Brain microvascular endothelial cell (primary cell): ENCODE results near the gene SLC8A1.

Experiments
- DNase-seq: peaks from one replicate; pipeline ENCODE4 v3.0.0-alpha.2; 2020
- H3K27ac ChIP-seq: fragments of 250-450 bp; sonication (Bioruptor Pico); 2 replicates; pipeline ENCODE4 v1.5.1; 2020; ENCODE audit warnings: mild to moderate bottlenecking, moderate library complexity
- H3K27me3 ChIP-seq: fragments of 250-450 bp; sonication (Bioruptor Pico); replicated peaks from 2 replicates; pipeline ENCODE4 v1.5.1; 2020; ENCODE audit warnings: mild to moderate bottlenecking
- H3K36me3 ChIP-seq: fragments of 250-450 bp; sonication (Bioruptor Pico); replicated peaks from 2 replicates; pipeline ENCODE4 v1.5.1; 2020; ENCODE audit warnings: mild to moderate bottlenecking
- H3K4me3 ChIP-seq: 2 replicates; pipeline ENCODE4 v1.5.1; 2011; ENCODE audit warnings: low read depth, mild to moderate bottlenecking, control low read depth, low read length, moderate library complexity
- in situ Hi-C: cut with HindIII; loops from 2 replicates; pipeline ENCODE4 v1.10.0; 2017; ENCODE audit warnings: low sequenced_read_pairs, low pct_ligation_motif_present
- TF ChIP-seq, protein P1 (sequence below): IDR thresholded peaks from 2 replicates; pipeline ENCODE4 v1.5.1; 2011; ENCODE audit warnings: low read depth, mild to moderate bottlenecking, moderate library complexity, low read length, control low read depth, inconsistent platforms; ENCODE audit errors: missing control alignments

Gene SLC8A1

DNA sequence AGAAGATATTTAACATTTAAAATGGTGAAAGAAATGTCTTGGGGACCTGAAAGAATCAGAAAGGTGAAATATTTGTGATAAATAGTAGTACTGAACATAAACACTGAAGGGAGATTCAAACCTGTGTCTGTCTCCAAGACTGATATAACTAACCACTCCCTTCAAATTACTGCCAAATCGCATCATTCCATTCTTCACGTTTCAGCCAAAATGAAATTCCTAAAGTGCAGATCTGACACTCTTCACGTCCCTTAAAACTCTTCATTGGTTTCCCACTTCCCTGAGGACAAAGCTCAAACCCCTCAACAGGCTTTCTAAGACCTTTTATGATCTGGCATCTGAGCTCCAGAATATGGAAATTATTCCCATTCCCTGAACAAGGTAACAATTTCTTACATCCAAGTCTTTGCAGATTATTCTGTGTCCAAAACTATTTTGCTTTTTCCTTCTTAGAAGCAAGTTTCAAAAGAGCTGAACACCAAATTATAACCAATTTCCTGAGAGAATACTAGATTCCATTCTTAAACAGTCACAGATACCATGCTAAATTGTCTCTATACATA lies 18.9 kb downstream of the SLC8A1 start:
- Histone ChIP-seq H3K4me3 (no peak overlapping the region), H3K36me3 (no peaks in the 10 kb centered on the region), H3K27ac (no peak overlapping the region), H3K27me3 (no peaks in the 10 kb centered on the region)
- TF ChIP-seq, protein P1, sequence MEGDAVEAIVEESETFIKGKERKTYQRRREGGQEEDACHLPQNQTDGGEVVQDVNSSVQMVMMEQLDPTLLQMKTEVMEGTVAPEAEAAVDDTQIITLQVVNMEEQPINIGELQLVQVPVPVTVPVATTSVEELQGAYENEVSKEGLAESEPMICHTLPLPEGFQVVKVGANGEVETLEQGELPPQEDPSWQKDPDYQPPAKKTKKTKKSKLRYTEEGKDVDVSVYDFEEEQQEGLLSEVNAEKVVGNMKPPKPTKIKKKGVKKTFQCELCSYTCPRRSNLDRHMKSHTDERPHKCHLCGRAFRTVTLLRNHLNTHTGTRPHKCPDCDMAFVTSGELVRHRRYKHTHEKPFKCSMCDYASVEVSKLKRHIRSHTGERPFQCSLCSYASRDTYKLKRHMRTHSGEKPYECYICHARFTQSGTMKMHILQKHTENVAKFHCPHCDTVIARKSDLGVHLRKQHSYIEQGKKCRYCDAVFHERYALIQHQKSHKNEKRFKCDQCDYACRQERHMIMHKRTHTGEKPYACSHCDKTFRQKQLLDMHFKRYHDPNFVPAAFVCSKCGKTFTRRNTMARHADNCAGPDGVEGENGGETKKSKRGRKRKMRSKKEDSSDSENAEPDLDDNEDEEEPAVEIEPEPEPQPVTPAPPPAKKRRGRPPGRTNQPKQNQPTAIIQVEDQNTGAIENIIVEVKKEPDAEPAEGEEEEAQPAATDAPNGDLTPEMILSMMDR: no peak
- in situ Hi-C loops: no loop called here
- DNase-seq: no peak

DNA sequence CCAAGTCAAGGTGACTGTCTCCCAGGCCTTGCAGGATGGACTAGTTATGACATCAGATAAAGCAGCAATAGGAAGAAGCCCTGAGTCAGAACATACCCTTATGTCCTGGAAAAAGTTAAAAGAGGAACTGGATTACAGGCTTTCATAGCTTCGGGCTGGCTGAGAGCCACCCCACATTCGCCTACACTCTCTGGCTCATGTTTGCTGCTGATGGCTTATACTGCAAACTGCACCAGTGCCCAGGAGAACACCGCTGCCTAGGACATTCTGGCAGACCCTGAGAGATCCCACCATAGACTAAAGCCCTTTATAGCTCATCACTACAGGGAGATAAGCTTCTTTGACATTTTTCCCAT lies 20.3 kb downstream of the SLC8A1 start:
- H3K36me3 ChIP-seq: no peaks in the 10 kb centered on the region
- in situ Hi-C loops: no loop called here
- DNase-seq: peak; percentile 29
- TF ChIP-seq, protein P1: no peak
- no peak overlapping the region for H3K27ac ChIP-seq
- no peaks in the 10 kb centered on the region for H3K27me3 ChIP-seq
- no peak overlapping the region for H3K4me3 ChIP-seq

DNA sequence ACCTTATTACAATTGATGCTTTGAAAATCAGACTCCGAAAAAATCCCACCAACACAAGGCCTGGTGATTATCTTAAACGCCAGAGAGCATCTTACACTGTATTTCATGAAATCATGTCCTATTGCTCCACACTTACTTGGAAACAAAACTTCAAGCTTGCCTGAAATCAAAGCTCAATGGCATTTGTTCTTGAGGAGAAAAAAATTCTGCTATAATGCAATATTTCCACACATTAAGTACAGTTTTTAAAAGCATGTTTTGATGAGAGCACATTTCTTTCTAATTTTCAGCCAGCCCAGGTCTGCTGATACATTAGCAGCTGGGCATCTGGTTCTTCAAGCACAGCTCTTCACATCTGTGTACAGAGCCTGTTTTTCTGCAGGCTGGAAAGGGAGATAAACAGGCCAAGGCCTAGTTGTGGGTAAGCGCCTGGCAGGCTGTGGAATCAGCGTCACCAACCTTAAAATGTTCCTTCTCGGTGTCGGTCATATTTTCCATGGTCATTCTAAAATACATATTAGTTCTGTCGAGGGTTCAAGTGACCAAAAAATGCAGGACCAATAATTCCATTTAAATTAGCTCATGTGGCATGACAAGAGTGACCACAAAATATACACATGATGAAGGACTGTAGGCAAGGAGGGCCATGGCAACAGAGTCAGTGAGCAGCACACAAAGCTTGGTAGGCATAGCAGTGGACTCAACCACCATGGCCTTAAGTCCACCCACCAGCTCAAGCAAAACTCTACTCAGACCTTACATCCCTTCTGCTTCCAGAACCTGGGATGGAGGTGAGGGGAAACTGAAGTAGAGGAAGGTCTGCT lies 20.9 kb downstream of the SLC8A1 start:
- TF ChIP-seq, protein P1: no peak
- no peak overlapping the region for H3K4me3 ChIP-seq
- no peak overlapping the region for H3K27ac ChIP-seq
- in situ Hi-C loops: no loop called here
- DNase-seq: no peak
- no peaks in the 10 kb centered on the region for H3K27me3 ChIP-seq
- H3K36me3 ChIP-seq: no peaks in the 10 kb centered on the region

DNA sequence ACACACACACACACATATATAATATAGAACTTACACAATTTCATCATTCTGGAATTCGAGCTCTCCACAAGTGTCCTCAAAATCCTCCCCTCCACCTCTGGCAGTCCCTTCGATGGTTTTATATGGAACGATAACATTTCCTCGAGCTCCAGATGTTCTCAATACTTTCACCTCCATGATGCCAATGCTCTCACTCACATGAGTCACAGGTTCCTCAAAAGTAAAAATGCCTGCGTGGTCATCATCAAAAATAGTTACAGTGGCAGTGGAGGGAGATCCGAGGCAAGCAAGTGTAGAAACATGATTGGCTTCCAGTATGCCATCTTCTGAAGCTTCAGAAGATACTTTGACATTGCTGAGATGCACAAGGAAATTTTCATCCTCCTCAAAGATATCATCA lies 23.5 kb downstream of the SLC8A1 start:
- in situ Hi-C loops: no loop called here
- H3K4me3 ChIP-seq: no peak overlapping the region
- H3K27me3 ChIP-seq: no peaks in the 10 kb centered on the region
- H3K36me3 ChIP-seq: no peaks in the 10 kb centered on the region
- no peak for DNase-seq
- TF ChIP-seq, protein P1: no peak
- H3K27ac ChIP-seq: no peak overlapping the region

DNA sequence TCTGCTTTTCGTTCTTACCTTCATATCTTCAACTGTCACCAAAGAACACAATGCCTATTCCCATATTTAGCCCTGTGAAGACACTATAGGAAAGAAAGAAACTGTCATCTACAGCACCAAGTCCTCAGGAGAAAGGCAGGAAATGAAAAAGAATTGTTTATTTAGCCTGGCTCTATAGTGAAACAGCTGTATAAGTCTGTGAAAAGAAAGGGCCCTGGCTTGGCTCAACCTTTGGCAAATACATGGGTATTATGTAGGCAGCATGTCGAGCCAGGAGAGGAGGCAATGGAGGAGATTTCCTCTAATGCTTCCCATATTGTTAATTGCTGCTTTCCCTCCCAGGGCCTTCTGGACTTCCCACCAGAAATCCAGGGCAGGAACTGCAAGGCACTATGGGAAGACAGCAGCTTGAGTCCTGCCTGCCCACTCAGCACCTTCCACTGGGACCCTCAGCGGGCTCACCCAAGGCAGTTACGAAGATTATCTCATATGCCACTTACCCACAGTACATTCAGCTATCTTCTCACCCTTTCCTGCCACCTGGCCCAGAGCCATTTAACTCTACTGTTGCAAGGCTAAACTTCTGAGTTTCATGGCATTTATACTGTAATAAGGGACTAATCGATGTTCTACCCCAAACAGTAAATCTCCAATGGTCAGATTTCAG lies 30.1 kb downstream of the SLC8A1 start:
- in situ Hi-C loops: no loop called here
- DNase-seq: no peak
- TF ChIP-seq, protein P1: no peak
- H3K27me3 ChIP-seq: no peaks in the 10 kb centered on the region
- H3K36me3 ChIP-seq: no peaks in the 10 kb centered on the region
- no peak overlapping the region for H3K27ac ChIP-seq
- H3K4me3 ChIP-seq: no peak overlapping the region
